GM18909 (cell line): ENCODE results near the gene CCNY.

ENCODE experiments used
- ATAC-seq: cut with Tn5 transposase; IDR thresholded peaks from one replicate; pipeline ENCODE4 v1.9.1; 2021; ENCODE audit warnings: mild to moderate bottlenecking; ENCODE audit not compliant: unreplicated experiment, poor library complexity

CCNY gene

DNA sequence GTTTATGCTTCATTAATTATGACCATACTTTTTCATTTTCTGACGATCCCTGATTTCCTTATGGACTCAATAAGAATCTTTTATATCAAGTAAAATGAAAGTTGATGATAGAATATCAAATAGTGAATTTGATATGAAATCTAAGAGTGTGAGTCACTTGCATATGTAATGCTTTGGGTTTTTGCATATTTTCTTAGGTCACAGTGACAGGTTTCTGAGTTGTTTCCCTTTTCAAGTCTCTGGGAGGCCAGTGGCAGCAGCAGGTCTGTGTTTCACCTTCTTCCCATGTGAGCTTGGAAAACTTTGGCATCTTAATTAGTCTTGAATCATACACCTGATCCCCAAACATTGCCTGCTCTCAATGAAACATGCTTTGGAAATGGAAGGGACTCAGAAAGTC, 234.1 kb downstream of the CCNY start:
- no peak for ATAC-seq

DNA sequence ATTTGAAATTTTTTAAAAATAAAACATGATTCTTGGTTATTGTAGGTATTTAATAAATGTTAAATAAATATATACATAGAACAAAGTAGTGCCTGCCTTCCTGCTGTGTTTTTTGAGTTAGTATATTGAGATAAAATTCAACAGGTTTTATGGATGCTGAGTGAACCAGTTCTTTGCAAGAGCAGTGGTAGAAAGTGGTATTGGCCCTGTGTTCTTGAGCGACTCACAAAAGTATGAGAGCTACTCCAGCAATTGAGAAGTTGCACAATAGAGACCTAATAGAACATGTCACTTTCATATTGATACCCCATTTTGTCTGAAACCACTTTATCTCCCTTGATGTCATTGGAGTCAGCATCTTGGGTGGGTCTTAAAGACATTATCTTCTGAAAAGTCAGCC, 236.3 kb downstream of the CCNY start:
- ATAC-seq = no peak

DNA sequence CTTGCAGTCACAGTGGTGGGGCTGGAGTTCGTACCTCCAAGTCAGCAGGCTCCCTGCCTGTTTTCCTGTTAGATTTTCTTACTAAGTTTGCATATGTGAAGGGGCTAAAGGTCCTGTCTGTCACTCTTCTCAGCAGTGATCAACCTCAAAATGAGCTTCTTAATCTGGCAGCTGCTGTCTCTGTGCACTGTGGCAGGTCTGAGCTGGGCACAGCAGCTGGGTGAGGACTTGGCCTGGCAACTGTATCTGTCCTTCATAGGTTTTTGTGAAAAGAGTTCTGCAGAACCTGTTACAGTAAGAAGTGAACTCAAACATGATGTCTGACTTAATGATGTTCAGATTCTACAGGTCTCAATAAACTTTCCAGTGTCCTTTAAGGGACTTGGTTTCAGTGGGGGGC, 237.5 kb downstream of the CCNY start:
- ATAC-seq = no peak

DNA sequence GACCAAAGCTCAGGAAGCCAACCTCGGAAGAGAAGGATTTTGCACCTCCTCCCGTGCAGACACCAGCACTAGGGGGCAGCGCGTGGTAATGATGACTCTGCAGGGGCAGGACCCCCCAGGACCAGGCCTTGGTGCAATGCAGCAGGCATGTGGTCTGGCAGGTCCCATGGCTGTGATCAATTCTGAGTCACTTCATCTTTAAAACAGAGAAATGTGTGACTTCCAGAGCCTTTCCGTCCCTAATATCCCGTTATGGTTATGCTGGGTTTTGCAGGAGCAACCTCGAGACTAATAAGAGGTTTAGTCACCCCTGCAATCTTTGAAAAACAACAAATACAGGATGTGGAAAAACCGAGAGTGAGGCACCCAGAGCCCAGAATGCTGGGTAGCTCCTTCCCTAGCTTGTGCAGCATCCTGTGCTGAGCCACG, 238.6 kb downstream of the CCNY start:
- no peak for ATAC-seq

DNA sequence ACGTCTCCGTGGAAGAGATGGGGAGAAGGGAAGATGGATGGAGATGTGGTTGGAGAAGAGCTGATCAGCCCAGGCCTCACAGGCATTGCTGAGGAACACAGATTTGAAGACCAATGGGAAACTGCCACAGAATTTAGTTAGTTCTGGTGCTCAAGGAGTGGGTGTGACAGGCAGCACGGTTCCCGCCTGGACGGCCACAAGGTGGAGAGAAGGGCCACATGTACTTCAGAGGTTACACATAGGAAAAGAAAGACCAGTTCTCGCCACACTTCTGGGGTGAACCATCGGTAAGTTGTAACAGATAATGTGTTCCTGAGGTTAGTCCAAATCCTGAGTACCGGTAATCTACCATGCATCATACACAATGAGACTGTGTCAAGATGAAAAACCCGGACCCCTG, 239.3 kb downstream of the CCNY start:
- no peak for ATAC-seq

DNA sequence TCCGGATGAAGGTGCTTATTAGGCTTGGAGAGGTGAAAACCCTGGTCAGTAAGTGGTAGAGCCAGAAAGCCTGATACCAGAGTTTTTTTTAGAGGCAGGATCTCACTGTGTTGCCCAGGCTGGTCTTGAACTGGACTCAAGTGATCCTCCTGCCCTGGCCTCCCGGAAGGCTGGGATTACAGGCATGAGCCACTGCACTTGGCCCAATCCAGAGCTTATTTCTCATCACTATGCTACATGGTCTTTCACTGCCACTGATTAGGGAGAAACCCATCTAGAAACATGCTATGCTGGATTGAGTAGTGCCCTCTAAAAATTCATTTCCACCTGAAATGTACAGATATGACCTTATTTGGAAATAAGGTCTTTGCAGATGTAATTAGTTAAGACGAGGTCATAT, 240.4 kb downstream of the CCNY start:
- ATAC-seq = no peak

DNA sequence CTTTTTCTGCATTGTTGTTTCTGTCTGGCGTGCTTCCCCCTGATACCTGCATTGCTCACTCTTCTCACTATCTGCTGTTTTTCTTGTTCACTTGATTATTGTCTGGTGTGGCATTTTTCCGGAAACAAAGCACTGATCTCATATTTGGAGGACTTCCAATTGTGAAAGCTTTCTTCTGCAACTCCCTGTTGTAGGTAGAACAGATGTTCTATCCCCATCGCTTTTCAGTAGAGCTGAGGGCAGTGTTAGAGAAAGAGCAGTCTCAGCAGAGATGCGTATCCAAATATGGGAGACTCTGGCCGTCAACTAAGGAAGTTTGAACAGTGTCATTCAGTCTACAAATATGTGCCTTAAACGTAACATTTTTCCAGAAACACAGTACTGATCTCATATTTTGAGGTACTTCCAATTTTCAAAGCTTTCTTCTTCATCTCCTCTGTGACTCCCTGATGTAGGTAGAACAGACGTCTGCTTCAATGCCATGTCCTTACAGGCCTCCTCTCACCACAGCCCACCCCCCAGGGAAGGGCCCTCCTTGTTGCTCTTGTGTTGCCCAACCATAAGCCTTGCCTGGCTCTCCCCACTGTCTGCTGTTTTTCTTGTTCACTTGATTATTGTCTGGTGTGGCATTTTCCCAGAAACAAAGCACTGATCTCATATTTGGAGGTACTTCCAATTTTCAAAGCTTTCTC, 241.8 kb downstream of the CCNY start:
- ATAC-seq = no peak

DNA sequence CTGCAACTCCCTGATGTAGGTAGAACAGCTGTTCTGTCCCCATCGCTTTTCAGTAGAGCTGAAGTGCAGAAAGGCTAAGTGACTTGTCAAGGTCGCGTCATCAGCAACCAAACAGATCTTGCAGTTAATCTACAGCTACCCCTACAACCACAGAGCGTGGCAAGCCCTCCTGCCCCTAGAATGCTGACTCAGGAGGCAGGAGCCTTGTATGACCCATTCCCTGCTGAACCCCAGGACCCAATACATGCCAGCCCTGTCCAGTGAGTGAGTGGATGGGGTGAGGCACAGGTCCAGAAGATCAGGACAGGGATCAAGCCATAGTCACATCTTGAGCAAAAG, 242.3 kb downstream of the CCNY start:
- ATAC-seq = no peak

DNA sequence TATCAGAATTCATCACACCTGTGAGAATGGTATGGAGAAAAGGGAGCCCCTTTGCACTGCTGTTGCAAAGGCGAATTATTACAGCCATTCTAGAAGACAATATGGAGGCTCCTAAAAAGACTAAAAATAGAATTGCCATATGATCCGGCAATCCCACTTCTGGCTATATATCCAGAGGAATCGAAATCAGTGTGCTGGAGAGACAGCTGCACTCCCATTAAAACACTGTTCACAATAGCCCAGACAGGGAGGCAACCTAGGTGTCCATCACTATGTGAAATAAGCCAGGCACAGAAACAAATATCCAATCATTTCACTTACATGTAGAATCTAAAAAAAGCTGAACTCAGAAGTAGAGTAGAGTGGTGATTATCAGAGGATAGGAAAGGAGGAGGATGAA, 242.8 kb downstream of the CCNY start:
- ATAC-seq = no peak

DNA sequence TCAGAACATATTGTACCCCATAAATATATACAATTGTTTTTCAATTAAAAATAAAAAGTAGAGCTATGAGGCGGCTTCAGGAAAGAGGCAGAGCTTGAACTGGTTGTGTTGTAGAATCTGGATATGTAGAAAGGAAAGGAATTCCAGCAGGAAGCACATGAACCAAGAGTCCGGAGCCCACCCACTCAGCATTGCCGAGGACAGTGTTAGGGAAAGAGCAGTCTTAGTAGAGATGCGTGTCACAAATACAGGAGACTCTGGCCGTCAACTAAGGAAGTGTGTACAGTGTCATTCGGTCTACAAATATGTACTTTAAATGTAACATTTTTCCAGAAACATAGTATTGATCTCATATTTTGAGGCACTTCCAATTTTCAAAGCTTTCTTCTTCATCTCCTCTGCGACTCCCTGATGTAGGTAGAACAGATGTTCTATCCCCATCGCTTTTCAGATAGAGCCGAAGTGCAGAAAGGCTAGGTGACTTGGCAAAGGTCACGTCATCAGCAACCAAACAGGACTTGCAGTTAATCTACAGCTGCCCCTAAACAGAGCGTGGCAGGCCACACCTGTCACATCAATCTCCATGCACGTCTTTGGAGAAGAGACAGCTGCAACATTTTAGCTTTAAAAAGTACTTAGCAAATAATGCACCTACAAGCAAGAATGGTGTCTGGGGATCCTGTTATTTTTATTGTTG, 243.6 kb downstream of the CCNY start:
- ATAC-seq = no peak

DNA sequence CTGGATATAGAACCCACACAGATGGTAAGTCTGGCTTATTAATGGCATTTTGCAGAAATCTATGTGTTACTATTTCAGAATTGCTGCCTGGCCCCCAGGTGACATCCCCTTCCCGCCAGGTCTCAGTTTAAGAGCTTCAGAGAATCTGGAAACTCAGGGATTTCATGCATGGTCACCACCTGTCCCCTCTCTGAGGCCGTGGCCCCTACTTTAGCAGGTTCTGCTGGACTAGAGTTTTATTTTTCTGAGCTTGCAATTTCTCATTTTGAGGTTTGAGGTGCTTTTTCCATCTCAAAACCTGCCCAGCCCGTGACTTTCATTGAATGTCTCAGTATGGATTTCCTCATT, 244.1 kb downstream of the CCNY start:
- ATAC-seq = no peak

DNA sequence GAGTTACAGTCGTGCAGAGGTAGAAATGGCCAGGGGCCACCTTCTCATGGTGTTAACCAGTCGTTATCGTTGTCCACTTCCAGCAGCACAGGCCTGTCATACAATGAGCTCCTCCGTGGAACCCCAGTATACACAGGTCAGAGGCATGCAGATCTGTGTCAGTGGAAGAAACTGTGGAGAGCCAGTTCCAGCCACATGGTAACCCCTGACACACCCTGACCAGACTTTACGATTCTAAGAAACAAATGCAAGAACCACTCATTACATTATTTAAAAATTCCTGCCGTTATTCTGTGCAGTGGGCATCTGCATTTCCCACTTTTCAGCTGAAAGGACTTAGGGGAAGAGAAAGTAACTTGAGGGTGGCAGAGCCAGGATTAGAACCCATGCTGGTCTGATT, 245.3 kb downstream of the CCNY start:
- no peak for ATAC-seq

DNA sequence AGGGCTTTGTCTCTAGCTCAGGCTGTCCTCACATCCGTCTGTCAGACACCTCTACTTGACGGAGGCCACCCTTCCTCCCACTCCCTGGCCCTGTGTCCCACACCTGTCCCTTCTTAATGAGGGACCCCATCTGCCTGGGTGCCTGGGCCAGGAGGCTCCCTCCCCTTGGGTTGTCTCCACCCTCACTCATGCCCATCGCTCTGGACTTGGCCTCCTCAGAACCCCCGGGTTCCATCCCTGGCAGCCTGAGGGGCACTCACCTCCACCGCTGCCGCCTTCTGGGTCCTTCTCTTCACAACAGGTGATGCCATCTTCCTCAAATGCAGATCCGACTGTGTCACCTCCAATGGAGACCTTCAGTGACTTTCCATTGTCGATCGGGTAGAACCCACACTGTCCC, 248.6 kb downstream of the CCNY start:
- no peak for ATAC-seq

DNA sequence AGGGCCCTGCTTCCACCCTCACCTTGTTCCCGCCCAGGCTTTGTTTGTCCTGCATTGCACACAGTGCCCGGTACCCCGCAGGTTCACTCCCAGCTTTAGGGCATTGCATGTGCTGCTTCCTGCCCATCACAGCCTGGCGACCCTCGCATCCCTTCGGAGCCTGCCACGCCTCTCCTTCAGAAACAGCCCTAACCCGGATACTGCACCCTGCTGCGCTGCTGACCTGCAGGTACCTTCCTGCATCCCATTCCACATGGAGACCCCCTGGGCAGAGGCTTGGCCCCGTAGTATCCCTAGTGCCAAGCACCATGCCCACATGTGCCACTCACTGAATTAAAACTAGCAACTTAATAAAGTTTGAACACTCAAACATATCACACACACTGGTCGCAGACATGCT, 249.0 kb downstream of the CCNY start:
- ATAC-seq = no peak

DNA sequence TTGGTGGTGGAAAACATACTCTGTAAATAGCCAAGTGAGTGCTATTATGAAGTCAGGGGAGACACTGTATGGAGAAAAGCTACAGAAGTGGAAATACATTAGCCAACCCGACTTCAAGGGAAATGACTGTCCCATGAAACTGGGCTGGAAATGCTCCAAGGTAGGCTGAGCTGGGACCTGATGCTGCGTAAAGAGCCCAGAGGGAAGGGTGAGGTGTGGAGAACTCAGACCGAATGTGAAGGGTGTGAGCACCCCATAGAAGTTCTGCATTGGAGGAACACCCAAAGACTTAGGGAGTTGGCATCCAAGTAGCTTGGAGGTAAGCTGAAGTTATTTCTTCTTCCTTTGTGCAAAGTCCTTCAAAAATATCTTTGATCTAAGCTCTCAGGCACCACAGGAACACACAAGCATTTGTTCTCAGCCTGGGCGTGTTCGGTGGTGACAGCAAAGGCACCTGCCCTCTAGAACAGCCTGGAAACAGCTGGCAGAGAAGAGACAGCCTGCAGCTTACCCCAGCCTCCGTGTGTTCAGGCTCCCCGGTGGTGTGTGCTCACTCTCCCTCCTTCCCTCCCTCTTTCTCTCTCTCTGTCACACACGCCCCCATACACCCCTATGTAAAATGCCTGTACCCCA, 249.7 kb downstream of the CCNY start:
- no peak for ATAC-seq

DNA sequence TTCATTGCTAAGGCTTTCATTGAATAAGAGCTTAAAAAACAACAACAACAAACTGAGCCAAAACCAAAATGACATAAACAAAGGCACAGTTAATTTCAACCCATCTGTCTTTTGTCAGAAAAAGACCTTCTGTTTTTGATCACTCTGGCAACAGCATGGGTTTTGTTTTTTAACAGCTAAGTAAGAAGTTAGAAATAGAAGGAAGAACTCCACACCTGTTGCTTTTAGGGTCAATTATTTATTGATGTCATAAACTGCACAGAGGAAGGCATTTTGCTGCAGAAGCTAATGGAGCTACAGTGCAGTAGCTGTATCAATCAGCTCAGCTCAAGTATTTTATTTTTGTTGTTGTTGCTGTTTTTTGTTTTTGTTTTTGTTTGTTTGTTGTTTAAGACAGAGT, 252.5 kb downstream of the CCNY start:
- no peak for ATAC-seq

DNA sequence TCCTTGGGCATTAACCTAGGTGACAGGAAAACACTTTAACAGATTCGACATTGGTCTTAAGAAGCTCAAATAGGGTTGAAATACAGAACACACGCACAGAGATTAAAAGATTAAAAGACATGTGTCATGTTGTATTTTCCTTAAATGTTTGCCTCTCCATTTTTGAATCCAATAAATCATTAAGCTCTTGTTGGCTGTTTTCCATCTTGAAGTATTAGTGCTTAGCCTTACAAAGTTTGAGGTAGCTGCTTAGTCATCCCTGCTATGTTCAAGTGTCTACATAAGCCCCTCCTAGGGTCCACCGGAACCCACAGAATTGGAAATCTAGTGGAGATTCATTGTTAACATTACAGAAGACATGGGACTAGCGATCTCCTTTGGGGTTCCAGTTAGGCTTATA, 256.1 kb downstream of the CCNY start:
- ATAC-seq = no peak

DNA sequence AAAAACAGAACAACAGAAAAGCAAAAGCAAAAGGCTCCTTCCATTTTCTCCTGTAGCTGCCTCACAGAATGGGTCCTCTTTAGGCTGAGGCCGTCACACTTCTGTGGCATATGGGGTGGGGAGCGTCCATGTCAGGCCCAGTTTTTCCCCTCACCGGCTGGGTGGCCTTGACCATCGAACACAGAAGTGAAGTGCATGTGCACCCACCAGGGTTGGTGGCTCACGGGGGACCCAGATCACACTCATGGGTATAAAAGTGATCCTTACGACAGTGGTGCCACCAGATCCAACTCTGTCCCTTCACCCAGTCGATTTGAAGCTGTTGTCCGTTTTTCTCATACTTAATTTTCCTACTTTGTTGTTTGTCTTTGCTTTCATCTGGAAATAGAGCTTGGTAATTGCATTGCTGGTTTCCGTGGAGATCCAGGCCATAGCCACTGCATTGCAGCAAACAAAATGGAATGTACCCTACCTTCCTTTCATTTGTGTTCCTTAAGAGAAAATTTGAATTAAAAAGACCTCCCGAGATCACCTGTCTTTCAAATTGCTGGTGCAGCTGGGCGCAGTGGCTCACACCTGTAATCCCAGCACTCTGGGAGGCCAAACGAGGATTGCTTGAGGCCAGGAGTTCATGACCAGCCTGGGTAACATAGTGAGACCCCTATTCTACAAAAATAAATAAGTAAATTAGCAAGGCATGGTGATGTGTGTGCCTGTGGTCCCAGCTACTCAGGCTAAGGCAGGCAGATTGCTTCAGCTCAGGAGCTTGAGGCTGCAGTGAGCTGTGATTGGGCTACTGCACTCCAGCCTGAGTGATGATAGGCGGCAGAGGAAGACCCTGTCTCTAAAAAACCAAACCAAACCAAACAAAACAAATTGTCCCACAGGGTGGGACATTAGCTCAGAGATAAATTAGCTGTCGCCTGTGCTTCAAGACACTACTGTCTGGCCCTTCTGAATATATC, 258.1 kb downstream of the CCNY start:
- ATAC-seq = no peak

DNA sequence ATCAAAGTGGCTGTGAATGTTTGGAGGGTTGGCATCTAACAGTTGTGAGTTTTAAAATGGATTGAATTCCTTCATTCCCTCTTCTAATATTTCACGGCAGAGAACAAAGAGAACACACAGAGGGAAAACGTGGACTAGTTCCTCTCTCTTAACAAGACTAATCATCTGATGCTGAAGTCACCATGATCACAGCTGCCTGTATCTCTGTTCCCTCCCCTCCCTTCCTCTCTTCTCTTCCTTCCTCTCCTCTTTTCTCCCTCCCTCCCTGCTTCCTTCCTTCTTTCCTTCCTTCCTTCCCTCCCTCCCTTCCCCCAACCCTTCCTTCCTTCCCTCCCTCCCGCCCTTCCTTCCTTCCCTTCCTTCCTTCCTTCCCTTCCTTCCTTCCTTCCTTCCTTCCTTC, 258.8 kb downstream of the CCNY start:
- no peak for ATAC-seq

DNA sequence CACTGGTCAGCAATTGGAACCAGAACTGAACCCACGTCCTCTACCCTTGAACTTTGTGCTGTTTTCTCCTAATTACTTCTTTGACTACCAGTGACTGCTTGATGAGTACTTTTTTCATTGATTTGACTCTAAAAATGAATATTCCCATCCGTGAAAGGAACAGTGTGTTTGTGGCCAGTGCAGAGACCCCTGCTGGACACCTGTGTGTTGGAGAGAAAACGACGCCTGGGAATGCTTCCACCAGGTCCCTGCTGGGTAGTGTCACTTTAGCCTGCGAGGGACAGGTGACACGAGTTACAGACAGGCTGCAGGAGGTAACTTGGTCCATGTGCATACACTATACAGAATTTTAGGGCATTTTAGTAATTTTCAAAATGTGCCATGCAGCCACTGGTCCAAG, 262.1 kb downstream of the CCNY start:
- ATAC-seq = no peak

DNA sequence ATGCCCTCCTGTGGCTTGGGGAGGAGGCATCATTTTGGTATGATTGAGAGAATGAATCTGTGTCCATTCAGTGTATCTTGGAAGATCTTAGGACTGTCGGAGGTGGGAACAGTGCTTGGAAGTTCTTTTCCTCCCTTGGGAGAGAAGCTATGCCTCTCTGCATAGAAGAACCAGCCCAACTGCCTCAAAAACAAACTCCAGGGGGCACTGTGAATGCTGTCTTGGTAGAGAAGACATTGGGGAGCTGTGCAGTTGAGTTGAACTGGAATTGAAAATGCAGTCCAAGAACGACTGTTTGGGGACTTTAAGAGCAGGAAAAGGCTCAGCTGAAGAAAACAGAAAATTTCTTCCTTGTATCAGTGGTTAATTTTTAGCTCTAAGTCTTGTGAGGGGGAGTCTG, 263.9 kb downstream of the CCNY start:
- ATAC-seq = no peak
